Pancreas (tissue), 10 donors: ENCODE results near the gene TBXT. TPM values are rescaled to one million over a fixed set of nuclear protein-coding genes. Genes with fewer than 3 reads are reported as not detected.

Experiments
- ATAC-seq, 4 donors: fragments of 200-7000 bp; cut with Tn5 transposase; one replicate each; pipeline versions ENCODE4 v1.8.0 to v1.9.1; 2020; ENCODE audit warnings: mild to moderate bottlenecking in 4 of 4, moderate library complexity in 4 of 4
- DNase-seq, 6 donors: peaks; one replicate each; pipeline ENCODE4 v3.0.0-alpha.2; 2020
- FAIRE-seq: peaks from 2 replicates; lab custom pipeline; 2012; peaks lifted over from hg19 to GRCh38; lab: Jason Lieb, UNC
- H3K27ac ChIP-seq, 4 donors: fragments of 200-600 bp; sonication (generic); 1 replicate in 3 of 4; 2 replicates in 1 of 4; pipeline versions ENCODE4 v1.5.0 to v1.8.0; 2020
- H3K27me3 ChIP-seq, 4 donors: fragments of 200-600 bp; one replicate each; pipeline ENCODE4 v1.8.0; 2021
- H3K36me3 ChIP-seq, 3 donors: fragments of 200-600 bp; sonication (generic) in 1 of 3; one replicate each; pipeline versions ENCODE4 v1.5.0 to v1.8.0; 2020 to 2021
- H3K4me1 ChIP-seq, 3 donors: fragments of 200-600 bp; one replicate each; pipeline ENCODE4 v1.8.0; 2021
- H3K4me3 ChIP-seq, 4 donors: fragments of 200-600 bp; sonication (generic) in 2 of 4; one replicate each; pipeline versions ENCODE4 v1.5.0 to v1.8.0; 2020 to 2021
- H3K9me3 ChIP-seq, 4 donors: fragments of 200-600 bp; one replicate each; pipeline ENCODE4 v1.8.0; 2021
- CTCF ChIP-seq, 4 donors: fragments of 200-600 bp; sonication (generic) in 3 of 4; IDR thresholded peaks; one replicate each; pipeline versions ENCODE4 v1.5.0 to v1.8.0; 2021; ENCODE audit warnings: antibody characterized with exemption in 4 of 4
- WGBS, 2 donors: extraction: QIAGEN DNeasy Blood & Tissue Kit; methylation state at CpG; one replicate each; pipeline ENCODE4 v1.1.7; 2013; 5-methylcytosine and 5-hydroxymethylcytosine counted together
- intact Hi-C, 3 donors: fragments of 100-400 bp; cut with DNase I; formaldehyde crosslinking; loops; one replicate each; pipeline versions ENCODE4 v1.11.1 to v1.14.2; 2022
- polyA plus RNA-seq, 2 donors: library from polyadenylated mRNA; stranded (reverse); fragments of 200-250 nt; gene quantifications; one replicate each; pipeline ENCODE4 v1.2.3, GENCODE V29; 2013
- total RNA-seq, 6 donors: library from RNA; stranded (reverse); fragmentation: NEBNext Ultra II Directional in 4 of 6; extraction: Animal tissue kit (Norgen Biotek cat#: 25700) in 4 of 6; gene quantifications; one replicate each; pipeline versions ENCODE4 v1.2.1 to v1.2.4, GENCODE V29; 2021 to 2023
- donor health status: healthy with polysubstance abuse.
- donor health status: DM: no; HTN: no; CAD: no; lungs with moderate emphysema.
- donor health status: DM: no; HTN: no; CAD: no.
- donor health status: control.
- donor health status: control.
- donor health status: Bipolar disorder and iron deficiency.
- donor health status: DM: yes; HTN: yes; CAD: no.
- donor health status: DM: no; HTN: no; CAD: no.
- donor health status: DM: no; HTN: no; CAD: no.
- donor health status: DM: yes; HTN: yes; CAD: no.

Gene TBXT
- total and polyA plus RNA-seq, 8 donors: not detected

GRCh38 chr6:166173281-166173951 is 5.8 kb upstream of the TBXT start:
- H3K36me3 ChIP-seq: no peaks in the 10 kb centered on the region
- 6 to 9% methylated on average over 9 of the region's 9 CpGs for WGBS, 2 donors
- peaks cover 0 to 12% (median 5%) of the 10 kb centered on the region in 4 donors for H3K27me3 ChIP-seq
- H3K27ac ChIP-seq: no peak overlapping the region
- peak in 4 of 6 donors; percentile 31 to 53 (median 42) for DNase-seq
- intact Hi-C loops: no loop called here
- no peak for TF ChIP-seq CTCF (IDR thresholded peaks at IDR 0.05)
- H3K9me3 ChIP-seq: no peaks in the 10 kb centered on the region
- no peaks in the 10 kb centered on the region for H3K4me1 ChIP-seq
- peak overlapping the region in 1 of 4 donors; percentile 6 for H3K4me3 ChIP-seq
- ATAC-seq: peak; percentile 61 to 92 (median 78)
- FAIRE-seq: no peak

- H3K36me3 ChIP-seq: no peaks in the 10 kb centered on the region
- intact Hi-C loops: no loop called here
- FAIRE-seq: no peak
- H3K27me3 ChIP-seq: peaks cover 0 to 21% (median 10%) of the 10 kb centered on the region in 4 donors
- no peaks in the 10 kb centered on the region for H3K9me3 ChIP-seq
- peaks cover 0 to 6% (median 0%) of the 10 kb centered on the region in 3 donors for H3K4me1 ChIP-seq
- no peak overlapping the region for H3K27ac ChIP-seq
- no peak overlapping the region for H3K4me3 ChIP-seq
- 94 to 95% methylated on average over 3 of the region's 3 CpGs for WGBS, 2 donors
- TF ChIP-seq CTCF (IDR thresholded peaks at IDR 0.05): no peak
- DNase-seq: no peak
- ATAC-seq: no peak
Observed at GRCh38 chr6:166172546-166172945, 4.9 kb upstream of the TBXT start.

- FAIRE-seq (no peak), ATAC-seq (no peak), DNase-seq (no peak)
- Histone ChIP-seq H3K4me1 (peaks cover 0 to 6% (median 0%) of the 10 kb centered on the region in 3 donors), H3K4me3 (no peak overlapping the region), H3K9me3 (no peaks in the 10 kb centered on the region), H3K36me3 (no peaks in the 10 kb centered on the region), H3K27me3 (peaks cover 0 to 42% (median 16%) of the 10 kb centered on the region in 4 donors), H3K27ac (no peak overlapping the region)
- intact Hi-C loops: no loop called here
- WGBS, 2 donors: 28 to 33% methylated on average over 41 of the region's 41 CpGs
- TF ChIP-seq CTCF (IDR thresholded peaks at IDR 0.05): no peak
Observed at GRCh38 chr6:166169549-166170421, 2.1 kb upstream of the TBXT start.

GRCh38 chr6:166168616-166169548 is 1.2 kb upstream of the TBXT start:
- peaks cover 0 to 45% (median 16%) of the 10 kb centered on the region in 4 donors for H3K27me3 ChIP-seq
- peaks cover 0 to 6% (median 0%) of the 10 kb centered on the region in 3 donors for H3K4me1 ChIP-seq
- intact Hi-C loops: no loop called here
- peak overlapping the region in 2 of 4 donors; percentile 6 to 35 for H3K4me3 ChIP-seq
- DNase-seq (peak in 1 of 6 donors; percentile 70), FAIRE-seq (no peak), ATAC-seq (no peak)
- no peaks in the 10 kb centered on the region for H3K36me3 ChIP-seq
- no peaks in the 10 kb centered on the region for H3K9me3 ChIP-seq
- no peak overlapping the region for H3K27ac ChIP-seq
- WGBS, 2 donors: 2% methylated on average over 61 to 65 of the region's 65 CpGs
- no peak for TF ChIP-seq CTCF (IDR thresholded peaks at IDR 0.05)
